H9 (cell line): ENCODE measurements around the gene ANO10. TPM values are rescaled to one million over a fixed set of nuclear protein-coding genes. Genes with fewer than 3 reads are reported as not detected.

Experiments used
- DNase-seq: peaks from one replicate; pipeline ENCODE4 v3.0.0-alpha.2; 2017
- H2AFZ ChIP-seq: one replicate; pipeline ENCODE4 v1.6.1; 2013; ENCODE audit warnings: mild to moderate bottlenecking, low read length, control low read depth, moderate library complexity
- H2AK5ac ChIP-seq: 2 replicates; pipeline ENCODE4 v1.6.1; 2013; ENCODE audit warnings: low read length, control low read depth, mixed read lengths; ENCODE audit not compliant: insufficient read length
- H2BK120ac ChIP-seq: one replicate; pipeline ENCODE4 v1.6.1; 2013; ENCODE audit warnings: low read depth, mild to moderate bottlenecking, low read length, control low read depth, inconsistent platforms; ENCODE audit not compliant: poor library complexity, severe bottlenecking
- H2BK12ac ChIP-seq: 2 replicates; pipeline ENCODE4 v1.6.1; 2013; ENCODE audit warnings: low read length, control low read depth, mixed read lengths, low read depth; ENCODE audit not compliant: insufficient read length
- H2BK15ac ChIP-seq: 2 replicates; pipeline ENCODE4 v1.6.1; 2013; ENCODE audit warnings: low read depth, low read length, control low read depth
- H2BK20ac ChIP-seq: one replicate; pipeline ENCODE4 v1.6.1; 2013; ENCODE audit warnings: low read depth, mild to moderate bottlenecking, low read length, control low read depth, inconsistent platforms; ENCODE audit not compliant: poor library complexity, severe bottlenecking
- H2BK5ac ChIP-seq: 2 replicates; pipeline ENCODE4 v1.6.1; 2013; ENCODE audit warnings: low read length, control low read depth, mixed read lengths; ENCODE audit not compliant: insufficient read length
- H3K14ac ChIP-seq: 2 replicates; pipeline ENCODE4 v1.6.1; 2013; ENCODE audit warnings: low read length, control low read depth; ENCODE audit not compliant: insufficient read depth
- H3K18ac ChIP-seq: 2 replicates; pipeline ENCODE4 v1.6.1; 2013; ENCODE audit warnings: low read depth, mild to moderate bottlenecking, mixed read lengths, low read length, control low read depth; ENCODE audit not compliant: insufficient read length
- H3K23ac ChIP-seq: 2 replicates; pipeline ENCODE4 v1.6.1; 2013; ENCODE audit warnings: low read length, control low read depth, mixed read lengths, low read depth; ENCODE audit not compliant: insufficient read length
- H3K23me2 ChIP-seq: 2 replicates; pipeline ENCODE4 v1.6.1; 2013; ENCODE audit warnings: low read depth, mild to moderate bottlenecking, mixed read lengths, low read length, control low read depth; ENCODE audit not compliant: insufficient read length, poor library complexity, severe bottlenecking
- H3K27ac ChIP-seq: 2 replicates; pipeline ENCODE4 v1.5.1; 2013; ENCODE audit warnings: low read length, control low read depth, mixed read lengths, low read depth; ENCODE audit not compliant: insufficient read length
- H3K27me3 ChIP-seq: 2 replicates; pipeline ENCODE4 v1.6.1; 2013; ENCODE audit warnings: low read length, control low read depth, inconsistent platforms; ENCODE audit not compliant: insufficient read depth
- H3K4ac ChIP-seq: 2 replicates; pipeline ENCODE4 v1.6.1; 2013; ENCODE audit warnings: low read depth, mild to moderate bottlenecking, control low read depth, inconsistent platforms, low read length, moderate library complexity
- H3K4me1 ChIP-seq: 2 replicates; pipeline ENCODE4 v1.6.1; 2013; ENCODE audit warnings: low read length, control low read depth, inconsistent platforms; ENCODE audit not compliant: insufficient read depth
- H3K4me2 ChIP-seq: 2 replicates; pipeline ENCODE4 v1.6.1; 2013; ENCODE audit warnings: low read length, control low read depth, mixed read lengths; ENCODE audit not compliant: insufficient read length, insufficient read depth
- H3K56ac ChIP-seq: 2 replicates; pipeline ENCODE4 v1.6.1; 2013; ENCODE audit warnings: low read depth, mild to moderate bottlenecking, mixed read lengths, low read length, control low read depth; ENCODE audit not compliant: insufficient read length
- H3K79me1 ChIP-seq: 2 replicates; pipeline ENCODE4 v1.6.1; 2013; ENCODE audit warnings: low read depth, mild to moderate bottlenecking, moderate library complexity, low read length, control low read depth, inconsistent platforms; ENCODE audit not compliant: insufficient read depth, poor library complexity, severe bottlenecking
- H3K79me2 ChIP-seq: 2 replicates; pipeline ENCODE4 v1.6.1; 2013; ENCODE audit warnings: low read length, control low read depth, inconsistent platforms; ENCODE audit not compliant: insufficient read depth
- H3K9ac ChIP-seq: 2 replicates; pipeline ENCODE4 v1.6.1; 2013; ENCODE audit warnings: low read length, control low read depth, mixed read lengths; ENCODE audit not compliant: insufficient read length; ENCODE audit errors: extremely low read depth
- H3K9me3 ChIP-seq: one replicate; pipeline ENCODE4 v1.6.1; 2013; ENCODE audit warnings: low read depth, low read length, inconsistent platforms; ENCODE audit not compliant: control insufficient read depth
- H3T11ph ChIP-seq: one replicate; pipeline ENCODE4 v1.6.1; 2013; ENCODE audit warnings: mild to moderate bottlenecking, low read length, control low read depth, inconsistent platforms
- H4K20me1 ChIP-seq: one replicate; pipeline ENCODE4 v1.6.1; 2013; ENCODE audit not compliant: control insufficient read depth, insufficient read length, insufficient read depth
- H4K5ac ChIP-seq: 2 replicates; pipeline ENCODE4 v1.6.1; 2013; ENCODE audit warnings: low read depth, mild to moderate bottlenecking, mixed read lengths, low read length, control low read depth; ENCODE audit not compliant: insufficient read length
- H4K8ac ChIP-seq: replicated peaks from 2 replicates; pipeline ENCODE4 v1.6.1; 2013; ENCODE audit warnings: low read length, control low read depth, mixed read lengths, low read depth; ENCODE audit not compliant: insufficient read length
- H4K91ac ChIP-seq: 2 replicates; pipeline ENCODE4 v1.6.1; 2013; ENCODE audit warnings: low read depth, mild to moderate bottlenecking, moderate library complexity, mixed read lengths, low read length, control low read depth; ENCODE audit not compliant: insufficient read length
- H3K27ac Mint-ChIP-seq, 3 experiments: 2 replicates in 2 of 3; 3 replicates in 1 of 3; pipeline ENCODE4 v1.8.0; 2020 to 2021; ENCODE audit warnings: mixed read lengths in 3 of 3, mild to moderate bottlenecking in 1 of 3, moderate library complexity in 1 of 3
- H3K27me3 Mint-ChIP-seq: 2 replicates; pipeline ENCODE4 v1.8.0; 2021; ENCODE audit warnings: low read depth, mild to moderate bottlenecking, moderate library complexity, mixed read lengths
- H3K36me3 Mint-ChIP-seq, 3 experiments: 2 replicates in 2 of 3; 3 replicates in 1 of 3; pipeline ENCODE4 v1.8.0; 2020 to 2021; ENCODE audit warnings: low read depth in 3 of 3, mixed read lengths in 3 of 3; ENCODE audit not compliant: insufficient read depth in 1 of 3
- H3K4me1 Mint-ChIP-seq, 2 experiments: 2 replicates each; pipeline ENCODE4 v1.8.0; 2020; ENCODE audit warnings: mixed read lengths in 2 of 2
- H3K4me3 Mint-ChIP-seq, 2 experiments: 2 replicates in 1 of 2; 3 replicates in 1 of 2; pipeline ENCODE4 v1.8.0; 2020 to 2021; ENCODE audit warnings: mild to moderate bottlenecking in 2 of 2, mixed read lengths in 2 of 2, moderate library complexity in 1 of 2
- H3K9me3 Mint-ChIP-seq, 2 experiments: 2 replicates in 1 of 2; 3 replicates in 1 of 2; pipeline ENCODE4 v1.8.0; 2020; ENCODE audit warnings: mild to moderate bottlenecking in 2 of 2, mixed read lengths in 2 of 2, moderate library complexity in 1 of 2
- WGBS: extraction: QIAGEN DNeasy Blood & Tissue Kit; methylation state at CpG from one replicate; pipeline ENCODE4 v1.1.7; 2013; ENCODE audit warnings: missing lambda C conversion rate, low lambda C conversion rate, mixed read lengths; ENCODE audit not compliant: insufficient read length; ENCODE audit errors: extremely low coverage; 5-methylcytosine and 5-hydroxymethylcytosine counted together
- total RNA-seq: library from RNA; stranded (reverse); gene quantifications from 2 replicates; pipeline ENCODE4 v1.2.1, GENCODE V29; 2021
- TF ChIP-seq, protein P1 (sequence below): fragments of 200-600 bp; sonication (generic); conservative IDR thresholded peaks from 3 replicates; pipeline ENCODE4 v1.8.0; 2021; ENCODE audit warnings: antibody characterized with exemption, mild to moderate bottlenecking

The ANO10 gene
- total RNA-seq, 1 experiment from 2014 or later = 38.7 TPM

DNA sequence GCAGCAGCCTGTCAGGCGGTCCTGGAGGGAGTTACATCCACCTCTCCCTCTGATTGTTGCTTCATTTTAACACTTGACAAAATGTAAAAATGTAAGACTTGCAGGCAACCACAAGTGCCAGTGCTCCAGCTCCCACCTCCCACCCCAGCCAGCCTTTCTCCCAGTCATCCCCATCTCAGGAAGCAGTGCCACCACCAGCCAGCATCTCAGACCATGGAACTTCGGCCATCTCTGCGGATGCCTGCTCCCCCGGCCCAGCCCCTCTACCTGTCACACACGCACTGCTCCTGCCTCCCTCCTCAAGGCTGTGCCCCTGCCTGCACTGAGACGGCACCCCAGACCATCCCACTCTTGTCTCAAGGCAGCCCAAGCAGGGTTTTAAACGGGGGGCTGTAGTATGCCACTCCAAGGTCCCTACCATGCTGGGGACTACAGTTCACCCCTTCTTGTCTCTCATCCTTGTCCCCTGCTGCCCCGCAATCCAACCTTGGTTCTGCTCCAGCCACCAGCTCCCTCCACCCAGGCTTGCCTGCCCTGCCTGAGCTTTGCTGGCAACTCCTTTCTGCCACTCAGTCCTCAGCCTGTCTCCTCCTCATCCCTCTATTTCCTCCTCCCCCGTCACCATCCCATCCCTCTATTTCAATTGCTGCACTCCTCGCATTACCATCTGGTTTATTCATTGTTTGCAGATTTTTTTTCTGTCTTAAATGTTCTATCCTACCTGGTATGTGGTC is 249.6 kb downstream of the ANO10 start:
- TF ChIP-seq, protein P1, sequence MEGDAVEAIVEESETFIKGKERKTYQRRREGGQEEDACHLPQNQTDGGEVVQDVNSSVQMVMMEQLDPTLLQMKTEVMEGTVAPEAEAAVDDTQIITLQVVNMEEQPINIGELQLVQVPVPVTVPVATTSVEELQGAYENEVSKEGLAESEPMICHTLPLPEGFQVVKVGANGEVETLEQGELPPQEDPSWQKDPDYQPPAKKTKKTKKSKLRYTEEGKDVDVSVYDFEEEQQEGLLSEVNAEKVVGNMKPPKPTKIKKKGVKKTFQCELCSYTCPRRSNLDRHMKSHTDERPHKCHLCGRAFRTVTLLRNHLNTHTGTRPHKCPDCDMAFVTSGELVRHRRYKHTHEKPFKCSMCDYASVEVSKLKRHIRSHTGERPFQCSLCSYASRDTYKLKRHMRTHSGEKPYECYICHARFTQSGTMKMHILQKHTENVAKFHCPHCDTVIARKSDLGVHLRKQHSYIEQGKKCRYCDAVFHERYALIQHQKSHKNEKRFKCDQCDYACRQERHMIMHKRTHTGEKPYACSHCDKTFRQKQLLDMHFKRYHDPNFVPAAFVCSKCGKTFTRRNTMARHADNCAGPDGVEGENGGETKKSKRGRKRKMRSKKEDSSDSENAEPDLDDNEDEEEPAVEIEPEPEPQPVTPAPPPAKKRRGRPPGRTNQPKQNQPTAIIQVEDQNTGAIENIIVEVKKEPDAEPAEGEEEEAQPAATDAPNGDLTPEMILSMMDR = no peak
- Histone ChIP-seq H2AFZ (no peak overlapping the region), H3K23ac (no peak overlapping the region), H3K4ac (no peak overlapping the region), H2BK15ac (no peak overlapping the region), H4K20me1 (no peaks in the 10 kb centered on the region), H3K79me2 (no peaks in the 10 kb centered on the region), H3K27me3 (no peaks in the 10 kb centered on the region), H2BK5ac (no peak overlapping the region), H3K9ac (no peak overlapping the region), H2AK5ac (no peak overlapping the region), H4K5ac (no peak overlapping the region), H3K4me2 (no peak overlapping the region), H4K91ac (no peak overlapping the region), H3K9me3 (no peaks in the 10 kb centered on the region), H2BK120ac (no peak overlapping the region), H3K27ac (no peak overlapping the region), H3T11ph (no peak overlapping the region), H2BK12ac (no peak overlapping the region), H4K8ac (no peak overlapping the region), H3K4me1 (peaks cover 7% of the 10 kb centered on the region; the same call in 1 of the 2 replicates), H3K14ac (no peak overlapping the region; the same call in 1 of the 2 replicates), H3K23me2 (no peaks in the 10 kb centered on the region), H3K18ac (no peak overlapping the region), H3K56ac (no peak overlapping the region), H3K79me1 (no peaks in the 10 kb centered on the region), H2BK20ac (no peak overlapping the region)
- no peaks in the 10 kb centered on the region for H3K36me3 Mint-ChIP-seq
- no peaks in the 10 kb centered on the region for H3K27me3 Mint-ChIP-seq
- H3K4me3 Mint-ChIP-seq = peak overlapping the region in 1 of 2 experiments; percentile 4; a peak in 1 of 5 replicates
- H3K4me1 Mint-ChIP-seq = peaks cover 32 to 33% of the 10 kb centered on the region in 2 experiments
- no peaks in the 10 kb centered on the region; a peak in 1 of 5 replicates for H3K9me3 Mint-ChIP-seq
- peak overlapping the region; percentile 42 to 66 (median 64); a peak in 3 of 7 replicates for H3K27ac Mint-ChIP-seq
- DNase-seq = no peak
- WGBS = no CpG with 5 or more reads among the region's 10 CpGs
